Ovary (tissue), 9 donors: ENCODE measurements around the gene SETD7. TPM values are rescaled to one million over a fixed set of nuclear protein-coding genes. Genes with fewer than 3 reads are reported as not detected.

Source experiments
- DNase-seq, 5 donors: peaks; one replicate each; pipeline ENCODE4 v3.0.0-alpha.2; 2019 to 2020
- H3K27ac ChIP-seq, 2 donors: fragments of 200-600 bp; one replicate each; pipeline versions ENCODE4 v1.5.1 to v1.8.0; 2019 to 2022
- H3K27me3 ChIP-seq: fragments of 200-600 bp; one replicate; pipeline ENCODE4 v1.8.0; 2022
- H3K36me3 ChIP-seq: fragments of 200-600 bp; sonication (generic); one replicate; pipeline ENCODE4 v1.5.1; 2019
- H3K4me1 ChIP-seq: one replicate; pipeline ENCODE4 v1.8.1; 2013; ENCODE audit warnings: mild to moderate bottlenecking, moderate library complexity; ENCODE audit not compliant: insufficient read depth
- H3K4me3 ChIP-seq: fragments of 200-600 bp; sonication (generic); one replicate; pipeline ENCODE4 v1.5.1; 2017
- H3K9me3 ChIP-seq, 2 donors: fragments of 200-600 bp in 1 of 2; sonication (generic) in 1 of 2; one replicate each; pipeline versions ENCODE4 v1.5.1 to v1.8.1; 2013 to 2019; ENCODE audit warnings: mild to moderate bottlenecking in 1 of 2, moderate library complexity in 1 of 2
- EP300 ChIP-seq: sonication (generic); formaldehyde crosslinking; IDR thresholded peaks from one replicate; pipeline ENCODE4 v1.6.1; 2017; ENCODE audit warnings: antibody characterized with exemption
- POLR2A ChIP-seq: fragments of 450-650 bp; IDR thresholded peaks from one replicate; pipeline ENCODE4 v1.6.1; 2017; ENCODE audit warnings: antibody characterized with exemption, mild to moderate bottlenecking, moderate library complexity
- WGBS, 3 donors: extraction: QIAGEN DNeasy Blood & Tissue Kit in 1 of 3; methylation state at CpG; one replicate each; pipeline versions ENCODE4 v1.1.5 to v1.1.7; 2013 to 2017; 5-methylcytosine and 5-hydroxymethylcytosine counted together
- intact Hi-C, 4 donors: fragments of 100-400 bp; cut with DNase I; formaldehyde crosslinking; loops; one replicate each; pipeline versions ENCODE4 v1.11.0 to v1.15.1; 2022 to 2023
- polyA plus RNA-seq, 2 donors: library from polyadenylated mRNA; stranded (reverse); fragments of 200-250 nt in 1 of 2; fragments of 350-450 nt in 1 of 2; fragmentation: Illumina TruSeq in 1 of 2; extraction: RNeasy Lipid Tissue Mini Kit (QIAGEN cat#74804) in 1 of 2; gene quantifications; one replicate each; pipeline ENCODE4 v1.2.3, GENCODE V29; 2013 to 2014
- total RNA-seq, 7 donors: library from RNA; depleted of rRNA in 2 of 7; stranded (reverse); fragments of >200 nt in 2 of 7; fragmentation: NEBNext Ultra II Directional in 3 of 7; extraction: Animal tissue kit (Norgen Biotek cat#: 25700) in 3 of 7; gene quantifications; one replicate each; pipeline versions ENCODE4 v1.1.0 to v1.2.4, GENCODE V29; 2016 to 2023
- TF ChIP-seq, protein P1 (sequence below), 3 donors: fragments of 450-650 bp in 2 of 3; fragments of 200-600 bp in 1 of 3; IDR thresholded peaks; one replicate each; pipeline versions ENCODE4 v1.5.1 to v1.8.0; 2016 to 2022; ENCODE audit warnings: antibody characterized with exemption in 3 of 3, mild to moderate bottlenecking in 1 of 3
- donor health status: DM: no; HTN: no; CAD: no; lungs with moderate emphysema.
- donor health status: DM: no; HTN: no; CAD: no.
- donor health status: Bipolar disorder and iron deficiency.
- donor health status: DM: yes; HTN: yes; CAD: no.
- donor health status: DM: no; HTN: no; CAD: no.
- donor health status: DM: yes; HTN: yes; CAD: no.

The SETD7 gene
- total and polyA plus RNA-seq, 9 donors: 14.3 to 52.4 (median 32.8) TPM

GRCh38 chr4:139559089-139559479 is 3.1 kb upstream of the SETD7 start:
- Histone ChIP-seq H3K27ac (no peak overlapping the region), H3K27me3 (no peaks in the 10 kb centered on the region), H3K4me3 (no peak overlapping the region), H3K9me3 (peaks cover 0 to 3% of the 10 kb centered on the region in 2 donors), H3K4me1 (peaks cover 5% of the 10 kb centered on the region), H3K36me3 (no peaks in the 10 kb centered on the region)
- TF ChIP-seq, protein P1, sequence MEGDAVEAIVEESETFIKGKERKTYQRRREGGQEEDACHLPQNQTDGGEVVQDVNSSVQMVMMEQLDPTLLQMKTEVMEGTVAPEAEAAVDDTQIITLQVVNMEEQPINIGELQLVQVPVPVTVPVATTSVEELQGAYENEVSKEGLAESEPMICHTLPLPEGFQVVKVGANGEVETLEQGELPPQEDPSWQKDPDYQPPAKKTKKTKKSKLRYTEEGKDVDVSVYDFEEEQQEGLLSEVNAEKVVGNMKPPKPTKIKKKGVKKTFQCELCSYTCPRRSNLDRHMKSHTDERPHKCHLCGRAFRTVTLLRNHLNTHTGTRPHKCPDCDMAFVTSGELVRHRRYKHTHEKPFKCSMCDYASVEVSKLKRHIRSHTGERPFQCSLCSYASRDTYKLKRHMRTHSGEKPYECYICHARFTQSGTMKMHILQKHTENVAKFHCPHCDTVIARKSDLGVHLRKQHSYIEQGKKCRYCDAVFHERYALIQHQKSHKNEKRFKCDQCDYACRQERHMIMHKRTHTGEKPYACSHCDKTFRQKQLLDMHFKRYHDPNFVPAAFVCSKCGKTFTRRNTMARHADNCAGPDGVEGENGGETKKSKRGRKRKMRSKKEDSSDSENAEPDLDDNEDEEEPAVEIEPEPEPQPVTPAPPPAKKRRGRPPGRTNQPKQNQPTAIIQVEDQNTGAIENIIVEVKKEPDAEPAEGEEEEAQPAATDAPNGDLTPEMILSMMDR (IDR thresholded peaks at IDR 0.05): no peak
- TF ChIP-seq EP300: no peak
- no peak for TF ChIP-seq POLR2A
- DNase-seq: no peak
- WGBS, 3 donors: 30 to 42% (median 40%) methylated on average over 5 of the region's 5 CpGs
- intact Hi-C loops: loop anchor here in 1 of 4 donors (5.0 kb wide), 1 partner anchor 1882 kb away; no protein-coding TSS in a partner anchor

GRCh38 chr4:139558235-139559088 is 2.4 kb upstream of the SETD7 start:
- no peaks in the 10 kb centered on the region for H3K36me3 ChIP-seq
- DNase-seq: peak in 1 of 5 donors; percentile 27
- peaks cover 9% of the 10 kb centered on the region for H3K4me1 ChIP-seq
- H3K9me3 ChIP-seq: peaks cover 0 to 3% of the 10 kb centered on the region in 2 donors
- intact Hi-C loops: loop anchor here in 1 of 4 donors (5.0 kb wide), 1 partner anchor 1881 kb away; no protein-coding TSS in a partner anchor
- 63 to 71% (median 68%) methylated on average over 12 of the region's 12 CpGs for WGBS, 3 donors
- TF ChIP-seq, protein P1 (IDR thresholded peaks at IDR 0.05): no peak
- no peak for TF ChIP-seq POLR2A
- TF ChIP-seq EP300: no peak
- H3K27ac ChIP-seq: no peak overlapping the region
- no peak overlapping the region for H3K4me3 ChIP-seq
- H3K27me3 ChIP-seq: no peaks in the 10 kb centered on the region

GRCh38 chr4:139557556-139558110 is 1.6 kb upstream of the SETD7 start:
- peak overlapping the region; percentile 82 for H3K4me3 ChIP-seq
- peaks cover 0 to 3% of the 10 kb centered on the region in 2 donors for H3K9me3 ChIP-seq
- intact Hi-C loops: loop anchor here in 1 of 4 donors (5.0 kb wide), 1 partner anchor 1880 kb away; no protein-coding TSS in a partner anchor
- no peak for TF ChIP-seq EP300
- TF ChIP-seq POLR2A: no peak
- TF ChIP-seq, protein P1 (IDR thresholded peaks at IDR 0.05): no peak
- DNase-seq: peak in 1 of 5 donors; percentile 30
- H3K27me3 ChIP-seq: no peaks in the 10 kb centered on the region
- peaks cover 11% of the 10 kb centered on the region for H3K4me1 ChIP-seq
- H3K27ac ChIP-seq: no peak overlapping the region
- no peaks in the 10 kb centered on the region for H3K36me3 ChIP-seq
- 24 to 28% (median 25%) methylated on average over 3 of the region's 3 CpGs for WGBS, 3 donors

GRCh38 chr4:139556724-139557555 is 921 bp upstream of the SETD7 start:
- Histone ChIP-seq H3K27ac (peak overlapping the region; percentile 82 to 99), H3K4me1 (peaks cover 16% of the 10 kb centered on the region), H3K27me3 (no peaks in the 10 kb centered on the region), H3K36me3 (no peaks in the 10 kb centered on the region), H3K9me3 (peaks cover 0 to 3% of the 10 kb centered on the region in 2 donors), H3K4me3 (peak overlapping the region; percentile 82)
- peak in 4 of 5 donors; percentile 32 to 60 (median 58) for DNase-seq
- intact Hi-C loops: loop anchor here in 1 of 4 donors (5.0 kb wide), 1 partner anchor 1880 kb away; no protein-coding TSS in a partner anchor
- peak; percentile 20 for TF ChIP-seq POLR2A
- no peak for TF ChIP-seq EP300
- TF ChIP-seq, protein P1 (IDR thresholded peaks at IDR 0.05): no peak
- WGBS, 3 donors: 0 to 1% (median 0%) methylated on average over 51 to 58 of the region's 58 CpGs
